Erythroblast (primary cell): ENCODE results near the gene PDCD1.
A peak's percentile ranks its signal among the peaks of the same experiment; 100 is the strongest.

ENCODE experiments used
- DNase-seq, 2 experiments: peaks; one replicate each; lab custom pipeline; 2025; lab: John Stamatoyannopoulos, UW
- GATA1 ChIP-seq: IDR thresholded peaks from 2 replicates; pipeline ENCODE4 v1.6.1; 2011; ENCODE audit warnings: low read depth, mild to moderate bottlenecking, control low read depth, low read length, moderate library complexity
- POLR2A ChIP-seq: IDR thresholded peaks from 2 replicates; pipeline ENCODE4 v1.6.1; 2011; ENCODE audit warnings: mild to moderate bottlenecking, low read length

Gene PDCD1

DNA sequence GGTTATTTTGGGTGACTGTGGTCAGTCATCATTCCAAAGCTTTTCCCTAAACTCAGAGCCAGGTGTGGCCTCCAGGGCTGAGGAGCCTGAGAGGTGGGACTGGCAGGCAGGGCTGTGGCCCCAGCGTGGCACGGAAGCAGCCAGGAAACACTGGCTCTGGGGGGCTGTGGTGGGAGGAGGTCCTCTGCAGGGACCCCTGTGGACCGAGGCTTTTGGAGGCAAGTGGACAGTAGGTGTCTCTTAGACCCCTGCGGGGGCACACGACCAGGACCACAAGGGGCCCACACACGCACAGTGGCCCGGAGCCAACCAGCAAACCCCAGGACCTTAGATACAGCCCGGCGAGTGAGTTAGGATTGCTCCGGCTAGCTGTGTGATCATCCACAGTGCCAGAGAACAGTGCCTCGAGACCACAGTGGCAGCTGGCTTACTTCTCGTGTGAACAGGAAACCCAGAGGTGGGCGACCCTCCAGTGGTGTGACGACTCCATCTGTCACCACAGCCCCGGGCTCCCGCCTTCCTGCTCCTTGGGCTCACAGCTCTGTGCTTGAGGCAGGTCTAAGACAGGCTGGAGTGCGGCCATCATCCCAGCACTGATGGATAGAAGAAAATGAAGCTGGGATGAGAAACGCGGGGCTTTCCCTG is 9.2 kb upstream of the PDCD1 start:
- TF ChIP-seq GATA1 (no peak), POLR2A (no peak)
- no peak for DNase-seq

DNA sequence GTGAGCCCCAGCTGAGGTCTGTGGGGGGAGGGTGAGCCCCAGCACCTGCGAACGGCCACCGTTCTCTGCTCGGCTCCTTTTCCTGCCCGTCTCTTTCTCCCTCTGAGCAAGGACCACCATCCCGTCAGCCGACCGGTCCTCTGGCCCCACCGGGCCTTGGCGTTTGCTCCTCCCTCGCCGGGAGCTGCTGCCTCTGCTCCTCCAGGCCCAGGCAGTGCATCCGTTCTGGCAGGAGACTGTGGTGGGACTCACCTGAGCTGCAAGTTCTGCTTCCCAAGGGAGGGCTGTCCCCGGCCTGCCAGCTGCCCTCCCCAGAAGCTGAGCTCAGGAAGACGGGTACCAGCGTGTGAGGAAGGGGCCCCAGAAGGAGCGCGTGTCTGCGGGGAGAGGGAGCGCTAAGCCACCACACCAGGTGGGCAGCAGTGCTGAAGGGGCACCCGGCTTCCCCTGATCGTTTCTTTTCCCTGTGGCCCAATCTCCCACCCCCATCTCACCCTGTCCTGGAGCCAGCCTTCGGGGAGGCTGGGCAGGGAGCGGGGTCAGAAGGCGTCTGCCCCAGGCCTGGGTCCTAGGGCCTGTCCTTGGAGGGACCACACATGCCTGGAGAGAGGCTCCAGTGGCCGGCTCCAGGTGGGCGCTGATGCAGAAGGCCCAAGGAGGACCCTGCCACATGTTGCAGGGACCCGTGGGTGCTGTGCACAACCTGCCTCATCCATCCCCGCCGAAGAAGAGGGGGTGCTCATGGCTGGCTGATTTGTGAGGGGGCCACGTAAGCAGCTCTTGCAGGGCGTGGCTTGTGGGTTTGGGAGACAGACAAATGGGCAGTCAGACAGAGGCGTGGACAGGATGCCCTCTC is 8.3 kb upstream of the PDCD1 start:
- TF ChIP-seq GATA1 (no peak), POLR2A (no peak)
- DNase-seq = no peak

DNA sequence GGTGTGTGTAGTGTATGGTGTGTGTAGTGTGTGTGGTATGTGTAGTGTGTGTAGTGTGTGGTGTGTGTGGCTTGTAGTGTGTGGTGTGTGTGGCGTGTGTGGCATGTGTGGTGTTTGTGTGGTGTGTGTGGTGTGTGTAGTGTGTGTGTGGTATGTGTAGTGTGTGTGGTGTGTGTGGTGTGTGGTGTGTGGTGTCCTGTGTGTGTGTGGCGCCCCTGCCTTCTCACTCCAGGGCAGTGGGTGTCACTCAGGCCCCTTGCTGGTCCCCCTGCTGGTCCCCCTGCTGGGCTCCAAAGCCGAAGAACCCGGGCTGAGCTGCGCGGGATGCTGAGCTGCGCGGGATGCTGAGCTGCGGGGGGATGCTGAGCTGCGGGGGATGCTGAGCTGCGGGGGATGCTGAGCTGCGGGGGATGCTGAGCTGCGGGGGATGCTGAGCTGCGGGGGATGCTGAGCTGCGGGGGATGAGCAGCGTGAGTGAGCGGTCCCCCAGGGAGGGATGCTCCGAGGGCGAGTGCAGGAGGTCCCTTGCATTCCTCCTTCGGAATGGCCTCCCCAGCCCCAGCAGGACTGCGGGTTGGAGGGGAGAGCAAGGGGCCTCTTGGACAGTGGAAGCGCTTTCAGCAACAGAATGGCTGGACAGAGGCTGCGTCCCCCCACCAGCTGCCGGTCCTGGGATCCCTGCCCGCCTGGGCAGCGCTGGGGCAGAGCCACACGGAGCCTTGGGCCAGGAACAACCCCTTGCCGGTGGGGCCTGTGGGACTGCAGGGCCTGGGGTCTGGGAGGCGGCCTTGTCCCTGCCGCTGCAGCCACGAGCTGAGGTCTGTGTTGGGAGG is 7.5 kb upstream of the PDCD1 start:
- DNase-seq = peak; percentile 45 to 79
- no peak for TF ChIP-seq GATA1
- TF ChIP-seq POLR2A = no peak

DNA sequence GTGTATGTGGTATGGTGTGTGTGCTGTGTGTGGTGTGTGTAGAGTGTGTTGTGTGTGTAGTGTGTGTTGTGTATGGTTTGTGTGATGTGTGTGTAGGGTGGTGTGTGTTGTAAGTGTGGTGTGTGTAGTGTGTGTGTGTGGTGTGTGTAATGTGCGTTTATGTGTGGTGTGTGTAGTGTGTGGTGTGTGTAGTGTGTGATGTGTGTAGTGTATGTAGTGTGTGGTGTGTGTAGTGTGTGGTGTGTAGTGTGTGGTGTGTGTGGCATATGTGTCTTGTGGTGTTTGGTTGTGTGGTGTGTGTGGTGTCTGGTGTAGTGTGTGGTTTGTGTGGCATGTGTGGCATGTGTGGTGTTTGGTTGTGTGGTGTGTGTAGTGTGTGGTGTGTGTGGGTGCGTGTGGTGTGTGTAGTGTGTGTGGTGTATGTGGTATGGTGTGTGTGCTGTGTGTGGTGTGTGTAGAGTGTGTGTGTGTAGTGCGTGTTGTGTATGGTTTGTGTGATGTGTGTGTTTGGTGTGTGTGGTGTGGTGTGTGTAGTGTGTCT is 6.8 kb upstream of the PDCD1 start:
- TF ChIP-seq POLR2A = no peak
- TF ChIP-seq GATA1 = no peak

DNA sequence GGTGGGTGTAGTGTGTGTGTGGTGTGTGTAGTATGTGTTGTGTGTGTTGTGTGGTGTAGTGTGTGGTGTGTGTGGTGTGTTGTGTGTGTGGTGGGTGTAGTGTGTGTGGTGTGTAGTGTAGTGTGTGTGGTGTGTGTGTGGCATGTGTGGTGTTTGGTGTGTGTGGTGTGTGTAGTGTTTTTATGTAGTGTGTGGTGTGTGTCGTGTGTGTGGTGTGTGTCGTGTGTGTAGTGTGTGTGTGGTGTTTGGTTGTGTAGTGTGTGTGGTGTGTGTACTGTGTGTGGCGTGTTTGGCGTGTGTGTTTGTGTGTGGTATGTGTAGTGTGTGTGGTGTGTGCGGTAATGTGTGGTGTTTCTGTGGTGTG is 6.1 kb upstream of the PDCD1 start:
- TF ChIP-seq POLR2A = no peak
- no peak for TF ChIP-seq GATA1
- no peak for DNase-seq

More for the DNA sequence above, 6.8 kb upstream of the PDCD1 start:
- peak; percentile 45 to 65 for DNase-seq

DNA sequence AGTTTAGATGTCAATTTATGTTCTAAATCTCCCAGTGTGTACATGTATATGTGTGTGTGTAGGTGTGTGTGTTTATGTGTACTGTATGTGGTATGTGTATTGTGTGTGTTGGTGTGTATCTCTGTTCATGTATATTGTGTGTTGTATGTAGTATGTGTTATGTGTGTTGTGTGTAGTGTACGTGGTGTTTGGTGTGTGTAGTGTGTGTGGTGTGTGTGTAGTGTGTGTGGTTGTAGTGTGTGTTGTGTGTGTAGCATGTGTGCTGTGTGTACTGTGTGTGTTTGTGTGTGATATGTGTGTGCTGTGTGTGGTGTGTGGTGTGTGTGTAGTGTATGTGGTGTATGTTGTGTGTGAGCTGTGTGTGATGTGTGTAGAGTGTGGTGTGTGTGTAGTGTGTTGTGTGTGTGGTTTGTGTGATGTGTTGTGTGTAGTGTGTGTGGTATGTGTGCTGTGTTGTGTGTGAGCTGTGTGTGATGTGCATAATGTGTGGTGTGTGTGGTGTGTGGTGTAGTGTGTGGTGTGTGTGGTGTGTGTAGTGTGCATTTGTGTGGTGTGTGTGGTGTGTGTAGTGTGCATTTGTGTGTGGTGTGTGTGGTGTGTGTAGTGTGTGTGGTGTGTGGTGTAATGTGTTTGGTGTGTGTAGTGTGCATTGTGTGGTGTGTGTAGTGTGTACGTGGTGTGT is 5.6 kb upstream of the PDCD1 start:
- DNase-seq = no peak
- TF ChIP-seq POLR2A (no peak), GATA1 (no peak)

DNA sequence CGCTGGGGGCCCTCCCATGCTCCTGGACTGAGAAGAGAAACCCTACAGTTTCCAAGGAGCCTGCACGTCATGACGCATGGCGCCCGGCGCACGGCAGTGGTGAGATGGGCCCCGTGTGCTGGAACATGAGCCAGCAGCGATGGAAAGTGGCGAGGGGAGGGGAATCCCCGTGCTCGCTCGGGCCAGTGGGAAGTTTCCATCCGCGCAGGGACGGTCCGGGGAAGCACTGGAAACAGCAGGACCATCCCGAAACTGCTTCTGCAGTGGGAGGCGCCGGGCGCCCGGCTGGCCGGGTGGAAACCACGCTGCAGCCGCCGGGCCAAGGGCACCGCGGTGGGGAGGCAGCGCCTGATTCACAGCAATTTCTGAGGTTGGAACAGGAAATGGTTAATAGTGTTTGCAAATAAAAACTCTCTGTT is 4.9 kb upstream of the PDCD1 start:
- TF ChIP-seq GATA1 (no peak), POLR2A (no peak)
- no peak for DNase-seq

DNA sequence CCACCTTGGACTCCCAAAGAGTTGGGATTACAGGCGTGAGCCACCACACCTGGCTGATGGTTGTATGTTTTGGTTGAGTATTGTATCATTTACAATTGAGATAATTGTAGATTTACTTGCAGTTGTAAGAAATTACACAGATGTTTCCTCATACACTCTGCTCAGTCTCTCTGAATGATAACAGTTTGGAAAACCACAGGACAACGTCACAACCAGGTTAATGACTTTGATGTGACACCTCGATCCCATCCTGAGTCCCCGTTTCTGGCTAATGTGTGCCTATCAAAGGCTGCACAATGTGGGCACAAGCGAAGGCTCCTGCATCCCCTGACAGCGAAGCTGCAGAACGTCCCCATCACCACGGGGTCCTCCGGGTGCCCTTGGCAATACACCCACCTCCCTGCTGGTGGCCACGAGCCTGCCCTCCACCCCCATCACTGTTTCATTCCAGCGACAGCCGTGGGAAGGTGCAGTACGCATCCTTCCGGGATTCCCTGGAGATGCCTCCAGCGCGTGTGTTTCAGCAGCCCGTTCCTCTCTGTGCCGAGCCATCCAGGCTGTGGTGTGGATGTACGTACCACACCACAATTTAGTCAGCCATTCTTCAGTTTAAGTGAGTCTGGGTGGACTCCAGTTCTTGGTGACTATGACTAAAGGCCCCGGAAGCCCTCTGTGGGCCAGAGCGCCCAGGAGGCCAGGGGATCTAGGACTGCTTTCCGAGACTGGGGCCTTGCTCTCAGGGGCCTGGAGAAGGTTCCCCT is 4.3 kb upstream of the PDCD1 start:
- TF ChIP-seq POLR2A = no peak
- no peak for TF ChIP-seq GATA1
- no peak for DNase-seq

DNA sequence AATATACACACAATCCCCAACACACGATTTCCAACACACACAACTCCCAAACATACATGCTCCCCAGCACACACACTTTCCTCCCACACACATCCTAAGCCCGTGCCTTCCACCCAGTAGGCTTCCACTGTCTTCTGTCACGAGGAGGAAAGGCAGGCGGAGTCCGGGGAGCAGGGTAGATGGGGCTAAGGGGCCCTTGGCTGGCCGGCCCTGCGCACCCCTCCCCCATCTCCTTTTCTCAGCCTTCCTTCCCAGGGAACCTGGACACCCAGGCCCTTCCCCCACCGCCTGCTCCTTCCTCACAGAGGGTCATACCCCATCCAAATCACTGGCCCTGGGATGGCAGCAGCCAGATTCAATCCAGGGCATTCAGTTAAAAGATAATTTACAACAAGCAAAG is 3.4 kb upstream of the PDCD1 start:
- no peak for DNase-seq
- TF ChIP-seq POLR2A (no peak), GATA1 (no peak)

DNA sequence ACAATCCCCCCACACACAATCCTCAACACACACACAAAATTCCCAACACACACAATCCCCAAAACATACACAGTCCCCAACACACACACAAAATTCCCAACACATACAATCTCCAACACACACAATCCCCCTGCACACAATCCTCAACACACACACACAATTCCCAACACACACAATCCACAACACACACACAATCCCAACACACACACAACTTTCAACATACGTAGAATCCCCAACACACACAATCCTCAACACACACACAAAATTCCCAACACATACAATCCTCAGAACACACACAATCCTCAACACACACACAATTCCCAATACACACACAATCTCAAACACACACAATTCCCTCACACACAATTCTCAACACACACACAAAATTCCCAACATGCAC is 2.6 kb upstream of the PDCD1 start:
- TF ChIP-seq POLR2A (no peak), GATA1 (no peak)
- no peak for DNase-seq

DNA sequence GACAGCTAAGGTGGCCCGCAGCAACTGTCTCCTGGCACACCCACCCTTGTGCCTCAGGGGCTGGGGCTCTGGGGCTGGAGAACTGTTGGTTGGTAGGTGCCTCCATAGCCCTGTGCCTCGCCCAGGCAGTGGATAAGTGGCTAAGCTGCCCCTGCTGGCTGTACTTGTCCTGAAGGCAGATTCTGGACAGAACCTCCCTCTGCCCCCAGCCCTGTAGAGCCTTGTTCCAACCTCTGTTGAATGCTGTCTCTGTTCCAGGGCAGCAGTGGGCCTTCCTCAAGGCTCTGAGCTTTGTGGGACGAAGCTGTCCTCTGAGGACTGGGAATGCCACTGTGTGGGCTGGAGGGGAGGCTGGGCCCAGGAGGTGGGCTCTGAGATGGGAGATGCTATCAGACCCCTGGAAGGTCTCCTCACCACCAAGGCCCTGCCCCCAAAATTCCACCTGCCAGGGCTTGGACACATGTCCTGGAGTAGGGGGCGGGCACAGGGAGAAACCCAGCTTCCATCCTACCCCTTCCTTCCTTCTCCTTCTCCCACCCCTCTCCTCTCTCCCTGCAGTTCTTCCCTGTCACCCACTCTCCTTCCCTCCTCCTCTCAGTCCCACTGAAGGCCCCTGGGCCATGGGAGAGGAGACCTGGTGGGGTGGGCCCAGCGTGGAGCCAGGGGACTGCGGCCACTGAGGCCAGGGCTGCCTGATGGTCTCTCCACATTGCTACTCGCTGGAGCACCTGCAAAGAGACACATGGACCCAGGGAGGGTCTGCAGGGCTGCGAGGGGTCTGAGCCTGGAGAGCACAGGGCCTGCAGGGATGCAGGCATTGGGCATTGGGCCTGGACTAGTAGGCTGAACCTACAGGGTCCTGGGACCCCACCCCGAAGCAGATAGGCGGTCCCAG is 1.7 kb upstream of the PDCD1 start:
- TF ChIP-seq GATA1 (no peak), POLR2A (no peak)
- no peak for DNase-seq

DNA sequence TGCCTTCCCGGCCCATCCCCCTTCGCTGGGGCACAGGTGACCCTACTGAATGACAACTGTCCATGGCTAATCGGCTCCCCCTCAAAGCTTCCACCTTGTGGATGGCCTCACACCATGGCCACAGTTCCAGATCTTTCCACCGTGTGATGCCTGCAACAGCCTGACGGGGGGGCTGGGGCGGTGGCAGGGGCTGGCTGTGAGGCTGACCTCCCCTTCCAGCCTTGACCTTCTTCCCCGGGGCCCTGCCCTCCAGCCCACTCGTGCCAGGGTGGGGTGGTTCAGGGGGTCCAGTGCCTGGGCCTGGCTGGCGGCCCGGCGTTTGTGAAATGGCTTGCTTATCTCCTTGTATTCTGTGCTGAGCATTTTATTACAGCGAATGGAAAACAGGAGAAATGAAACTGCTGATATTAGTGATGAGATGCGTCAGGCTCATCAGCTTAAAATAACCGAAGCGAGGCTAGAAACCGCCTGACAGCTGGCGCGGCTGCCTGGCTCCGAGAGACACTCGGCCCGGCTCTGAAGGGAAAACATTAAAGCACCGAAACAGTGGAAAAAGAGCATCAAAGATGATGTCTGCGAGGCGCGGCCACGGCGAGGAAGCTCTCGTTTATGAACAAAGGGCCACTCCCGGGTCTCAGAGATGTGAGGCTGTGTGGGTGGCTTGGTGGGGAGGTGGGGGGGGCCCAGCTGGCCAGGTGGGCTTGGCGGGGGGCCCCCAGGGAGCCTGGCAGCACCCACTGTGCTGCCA is 916 bp upstream of the PDCD1 start:
- no peak for DNase-seq
- no peak for TF ChIP-seq POLR2A
- TF ChIP-seq GATA1 = no peak
